Motor neuron (in vitro differentiated cells): Measurements from ENCODE around the gene ITPKB. TPM values are rescaled to one million over a fixed set of nuclear protein-coding genes. Genes with fewer than 3 reads are reported as not detected.

Experiments used
- ATAC-seq, 8 experiments: fragments of 200-7000 bp; cut with Tn5 transposase; replicated peaks in 6 of 8; 2 replicates each; pipeline ENCODE4 v1.8.0; 2021; ENCODE audit warnings: mild to moderate bottlenecking in 8 of 8, moderate library complexity in 8 of 8
- H3K27ac ChIP-seq, 2 donors: fragments of 250-450 bp; sonication (Bioruptor Pico); 2 replicates each; pipeline ENCODE4 v1.9.0; 2021; ENCODE audit warnings: antibody characterized with exemption in 2 of 2, mild to moderate bottlenecking in 2 of 2, moderate library complexity in 1 of 2
- H3K4me1 ChIP-seq, 2 donors: fragments of 250-450 bp; sonication (Bioruptor Pico); replicated peaks in 1 of 2; 2 replicates each; pipeline ENCODE4 v1.6.1; 2021; ENCODE audit warnings: antibody characterized with exemption in 2 of 2, mild to moderate bottlenecking in 2 of 2, moderate library complexity in 1 of 2
- H3K4me3 ChIP-seq, 5 donors: fragments of 250-450 bp; sonication (Bioruptor Pico); 2 replicates each; pipeline ENCODE4 v1.9.0; 2021; ENCODE audit warnings: antibody characterized with exemption in 5 of 5, mild to moderate bottlenecking in 5 of 5, moderate library complexity in 4 of 5
- WGBS, 10 experiments: fragments of 450-650 bp; shearing (Covaris generic); methylation state at CpG; one replicate each; pipeline ENCODE4 v1.0.0; 2022; 5-methylcytosine and 5-hydroxymethylcytosine counted together
- in situ Hi-C, 9 experiments: fragments of 400-800 bp; cut with MboI; loops; one replicate each; pipeline ENCODE4 v1.15.0; 2021; ENCODE audit warnings: low sequenced_read_pairs in 9 of 9, low pct_unique_long_range_greater_than_20kb in 2 of 9; ENCODE audit not compliant: unreplicated experiment in 9 of 9
- total RNA-seq, 8 experiments: library from RNA; unstranded; fragments of 300-600 nt; gene quantifications; 2 replicates each; pipeline versions ENCODE4 v1.2.3 to v1.2.4, GENCODE V29; 2022

ITPKB gene
- total RNA-seq, 8 experiments from 2014 or later: 0.54 to 48.6 (median 3.4) TPM

- 68 to 72% (median 69%) methylated on average over 5 to 10 of the region's 11 CpGs; no CpG with 5 or more reads in 7 of the 10 experiments for WGBS, 10 experiments
- peaks cover 0 to 3% of the 10 kb centered on the region in 2 donors for H3K4me1 ChIP-seq
- ATAC-seq: no peak
- no peak overlapping the region for H3K4me3 ChIP-seq
- H3K27ac ChIP-seq: no peak overlapping the region
- in situ Hi-C loops: no loop called here
Observed at GRCh38 chr1:226589008-226589733, 149.9 kb downstream of the ITPKB start.

GRCh38 chr1:226588484-226588883 is 150.6 kb downstream of the ITPKB start:
- in situ Hi-C loops: no loop called here

GRCh38 chr1:226586650-226587422 is 152.2 kb downstream of the ITPKB start:
- no peak overlapping the region for H3K4me3 ChIP-seq
- ATAC-seq: peak in 5 of 8 experiments; percentile 55 to 82 (median 66)
- peaks cover 0 to 3% of the 10 kb centered on the region in 2 donors for H3K4me1 ChIP-seq
- no peak overlapping the region for H3K27ac ChIP-seq
- 17 to 100% (median 56%) methylated on average over 2 to 16 of the region's 16 CpGs; no CpG with 5 or more reads in 1 of the 10 experiments for WGBS, 10 experiments
- in situ Hi-C loops: no loop called here

More at GRCh38 chr1:226588484-226588883, 150.6 kb downstream of the ITPKB start:
- Histone ChIP-seq H3K4me3 (no peak overlapping the region), H3K4me1 (peaks cover 0 to 3% of the 10 kb centered on the region in 2 donors), H3K27ac (no peak overlapping the region)
- 44 to 100% (median 67%) methylated on average over 1 to 2 of the region's 2 CpGs; no CpG with 5 or more reads in 3 of the 10 experiments for WGBS, 10 experiments
- ATAC-seq: no peak

GRCh38 chr1:226586116-226586515 is 153.0 kb downstream of the ITPKB start:
- WGBS, 10 experiments: 0 to 92% (median 79%) methylated on average over 1 to 6 of the region's 7 CpGs; no CpG with 5 or more reads in 3 of the 10 experiments
- in situ Hi-C loops: no loop called here
- no peak for ATAC-seq
- H3K4me1 ChIP-seq: peaks cover 0 to 3% of the 10 kb centered on the region in 2 donors
- H3K27ac ChIP-seq: no peak overlapping the region
- H3K4me3 ChIP-seq: no peak overlapping the region

- no peak for ATAC-seq
- WGBS, 10 experiments: 0 to 100% (median 60%) methylated on average over 1 to 3 of the region's 3 CpGs; no CpG with 5 or more reads in 1 of the 10 experiments
Observed at GRCh38 chr1:226584164-226584563, 154.9 kb downstream of the ITPKB start.

GRCh38 chr1:226582966-226583365 is 156.1 kb downstream of the ITPKB start:
- H3K4me1 ChIP-seq: peaks cover under 1% of the 10 kb centered on the region in 2 donors
- no peak for ATAC-seq
- no peak overlapping the region for H3K27ac ChIP-seq
- 69 to 100% (median 93%) methylated on average over 1 to 3 of the region's 3 CpGs; no CpG with 5 or more reads in 3 of the 10 experiments for WGBS, 10 experiments
- in situ Hi-C loops: no loop called here
- H3K4me3 ChIP-seq: no peak overlapping the region

More at GRCh38 chr1:226584164-226584563, 154.9 kb downstream of the ITPKB start:
- Histone ChIP-seq H3K4me3 (no peak overlapping the region), H3K4me1 (no peaks in the 10 kb centered on the region), H3K27ac (no peak overlapping the region)
- in situ Hi-C loops: no loop called here

Other genes starting within 250 kb of the ITPKB start
- gene STUM, start 190.5 kb downstream of the ITPKB start, total RNA-seq: 1 to 10 TPM in 2 of 8 experiments, under 1 TPM in 6; 0.09 to 4.2 (median 0.47) TPM
- 10 to 100 TPM in 5 of 8 experiments, 1 to 10 TPM in 3; 2.3 to 27.6 (median 20.3) TPM for gene PSEN2, start 131.3 kb upstream of the ITPKB start, total RNA-seq
- gene COQ8A, start 201.0 kb upstream of the ITPKB start, total RNA-seq: 10 to 100 TPM; 12.8 to 31.6 (median 22.9) TPM